H1 (cell line): ENCODE results near the gene SLC30A2.

Experiments used
- E2F6 ChIP-seq: IDR thresholded peaks from 2 replicates; pipeline ENCODE4 v1.6.1; 2012; ENCODE audit warnings: inconsistent platforms
- GABPA ChIP-seq: IDR thresholded peaks from 2 replicates; pipeline ENCODE4 v1.6.1; 2011; ENCODE audit warnings: mild to moderate bottlenecking, low read length, moderate library complexity, borderline replicate concordance; ENCODE audit not compliant: insufficient read depth
- SAP30 ChIP-seq: fragments of 300-600 bp; sonication (generic); IDR thresholded peaks from 2 replicates; pipeline ENCODE4 v1.7.1; 2012; ENCODE audit warnings: low read length, moderate library complexity, mild to moderate bottlenecking, inconsistent platforms; ENCODE audit not compliant: insufficient read depth, insufficient replicate concordance
- USF2 ChIP-seq: IDR thresholded peaks from 2 replicates; pipeline ENCODE4 v1.6.1; 2011; ENCODE audit warnings: low read length, improper control_type of control experiment
- YY1 ChIP-seq: IDR thresholded peaks from 2 replicates; pipeline ENCODE4 v1.6.1; 2011; ENCODE audit warnings: low read depth, mild to moderate bottlenecking, low read length
- ZNF274 ChIP-seq: IDR thresholded peaks from 2 replicates; pipeline ENCODE4 v1.7.0; 2012; ENCODE audit warnings: low read length, borderline replicate concordance; ENCODE audit errors: extremely low read depth

GRCh38 chr1:26017606-26018005, 28.3 kb downstream of the SLC30A2 start:
- TF ChIP-seq GABPA (no peak), E2F6 (no peak), USF2 (no peak), YY1 (no peak), ZNF274 (no peak), SAP30 (no peak)
